ENCODE measurements around the gene SERTAD4. TPM values are rescaled to one million over a fixed set of nuclear protein-coding genes. Genes with fewer than 3 reads are reported as not detected.

SERTAD4 gene
- total and polyA plus RNA-seq, 4 donors: 1.9 to 7.8 (median 2.7) TPM

DNA sequence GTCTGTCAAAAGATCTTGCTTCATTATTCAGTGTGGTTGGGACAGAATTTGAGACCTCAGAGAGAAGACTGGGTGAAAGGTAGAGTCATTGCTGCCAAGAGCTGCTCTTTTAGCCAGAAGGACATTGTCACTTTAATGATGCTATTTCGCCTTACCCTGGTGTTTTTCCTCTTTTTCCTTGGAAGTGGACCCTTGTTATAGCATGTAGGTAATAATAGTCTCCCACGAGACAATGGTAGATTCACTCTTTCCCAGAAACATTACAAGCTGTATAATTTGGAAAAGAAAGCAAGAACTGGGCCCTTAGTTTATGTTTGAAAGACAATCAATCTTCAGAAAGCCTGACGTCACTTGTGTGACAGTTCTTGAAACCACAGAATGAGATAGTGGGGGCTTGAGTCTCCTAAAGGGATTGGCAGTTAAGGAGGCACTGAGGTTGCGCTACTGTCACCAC, 3.8 kb downstream of the SERTAD4 start:
- H3K4me1 ChIP-seq (ENCODE audit: control insufficient read depth in 5 of 5, insufficient read depth in 5 of 5, low read length in 5 of 5): peaks cover 8 to 59% (median 13%) of the 10 kb centered on the region in 5 donors
- H3K9ac ChIP-seq (ENCODE audit: insufficient read depth in 1 of 2, low read length in 2 of 2): no peak overlapping the region
- TF ChIP-seq, protein P1, sequence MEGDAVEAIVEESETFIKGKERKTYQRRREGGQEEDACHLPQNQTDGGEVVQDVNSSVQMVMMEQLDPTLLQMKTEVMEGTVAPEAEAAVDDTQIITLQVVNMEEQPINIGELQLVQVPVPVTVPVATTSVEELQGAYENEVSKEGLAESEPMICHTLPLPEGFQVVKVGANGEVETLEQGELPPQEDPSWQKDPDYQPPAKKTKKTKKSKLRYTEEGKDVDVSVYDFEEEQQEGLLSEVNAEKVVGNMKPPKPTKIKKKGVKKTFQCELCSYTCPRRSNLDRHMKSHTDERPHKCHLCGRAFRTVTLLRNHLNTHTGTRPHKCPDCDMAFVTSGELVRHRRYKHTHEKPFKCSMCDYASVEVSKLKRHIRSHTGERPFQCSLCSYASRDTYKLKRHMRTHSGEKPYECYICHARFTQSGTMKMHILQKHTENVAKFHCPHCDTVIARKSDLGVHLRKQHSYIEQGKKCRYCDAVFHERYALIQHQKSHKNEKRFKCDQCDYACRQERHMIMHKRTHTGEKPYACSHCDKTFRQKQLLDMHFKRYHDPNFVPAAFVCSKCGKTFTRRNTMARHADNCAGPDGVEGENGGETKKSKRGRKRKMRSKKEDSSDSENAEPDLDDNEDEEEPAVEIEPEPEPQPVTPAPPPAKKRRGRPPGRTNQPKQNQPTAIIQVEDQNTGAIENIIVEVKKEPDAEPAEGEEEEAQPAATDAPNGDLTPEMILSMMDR (IDR thresholded peaks at IDR 0.05; ENCODE audit: control extremely low read depth, extremely low read depth): no peak
- H3K27me3 ChIP-seq (ENCODE audit: control insufficient read depth in 3 of 3, insufficient read depth in 3 of 3, low read length in 2 of 3): peaks cover 0 to 32% (median 27%) of the 10 kb centered on the region in 3 donors
- WGBS, 2 donors: 70 to 71% methylated on average over 4 of the region's 4 CpGs
- H3K4me3 ChIP-seq: no peak overlapping the region
- peak in 2 of 3 donors; percentile 43 to 52 for DNase-seq
- no peaks in the 10 kb centered on the region for H3K9me3 ChIP-seq (ENCODE audit: control insufficient read depth in 4 of 4, insufficient read depth in 3 of 4, low read length in 3 of 4)
- ATAC-seq (ENCODE audit: insufficient read depth, low FRiP score): no peak
- H3K36me3 ChIP-seq (ENCODE audit: control insufficient read depth in 4 of 4, insufficient read depth in 4 of 4, low read length in 4 of 4): no peaks in the 10 kb centered on the region
- no peak overlapping the region for H3K27ac ChIP-seq (ENCODE audit: low read depth in 1 of 2, low read length in 1 of 2)

DNA sequence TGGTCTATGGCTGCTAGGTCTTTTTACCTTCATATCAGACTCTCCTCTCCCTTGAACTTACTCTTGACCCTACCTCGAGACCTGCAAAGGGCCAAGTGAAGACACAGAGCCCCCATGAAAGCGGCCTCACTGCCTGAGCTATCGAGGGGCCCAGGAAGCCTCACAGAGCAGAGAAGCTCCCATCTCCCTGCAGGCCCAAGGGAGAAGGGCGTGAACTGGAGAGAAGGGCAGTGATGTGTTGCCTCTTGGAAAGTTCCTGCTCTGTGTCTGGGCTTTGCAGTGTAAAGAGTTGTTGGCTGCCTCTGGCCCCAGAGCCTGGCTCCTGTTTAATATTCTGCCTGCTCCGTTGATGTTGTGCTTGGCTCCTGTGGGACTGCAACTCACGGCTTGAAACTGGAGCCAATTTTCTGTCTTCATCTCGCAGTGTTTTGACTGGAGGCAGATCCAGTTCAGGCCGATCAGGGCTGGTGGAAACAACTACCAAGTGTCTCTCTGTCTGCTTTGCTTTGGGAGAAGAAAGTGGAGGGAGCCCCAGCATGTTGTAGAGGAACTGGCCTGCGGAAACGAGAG, 4.3 kb downstream of the SERTAD4 start:
- no peak overlapping the region for H3K9ac ChIP-seq (ENCODE audit: insufficient read depth in 1 of 2, low read length in 2 of 2)
- H3K27me3 ChIP-seq (ENCODE audit: control insufficient read depth in 3 of 3, insufficient read depth in 3 of 3, low read length in 2 of 3): peaks cover 0 to 31% (median 22%) of the 10 kb centered on the region in 3 donors
- H3K4me1 ChIP-seq (ENCODE audit: control insufficient read depth in 5 of 5, insufficient read depth in 5 of 5, low read length in 5 of 5): peaks cover 6 to 59% (median 13%) of the 10 kb centered on the region in 5 donors
- WGBS, 2 donors: 45 to 49% methylated on average over 10 of the region's 10 CpGs
- no peak for ATAC-seq (ENCODE audit: insufficient read depth, low FRiP score)
- H3K9me3 ChIP-seq (ENCODE audit: control insufficient read depth in 4 of 4, insufficient read depth in 3 of 4, low read length in 3 of 4): no peaks in the 10 kb centered on the region
- no peak overlapping the region for H3K27ac ChIP-seq (ENCODE audit: low read depth in 1 of 2, low read length in 1 of 2)
- TF ChIP-seq, protein P1 (IDR thresholded peaks at IDR 0.05; ENCODE audit: control extremely low read depth, extremely low read depth): no peak
- H3K4me3 ChIP-seq: no peak overlapping the region
- DNase-seq: peak; percentile 81 to 96 (median 93)
- no peaks in the 10 kb centered on the region for H3K36me3 ChIP-seq (ENCODE audit: control insufficient read depth in 4 of 4, insufficient read depth in 4 of 4, low read length in 4 of 4)

DNA sequence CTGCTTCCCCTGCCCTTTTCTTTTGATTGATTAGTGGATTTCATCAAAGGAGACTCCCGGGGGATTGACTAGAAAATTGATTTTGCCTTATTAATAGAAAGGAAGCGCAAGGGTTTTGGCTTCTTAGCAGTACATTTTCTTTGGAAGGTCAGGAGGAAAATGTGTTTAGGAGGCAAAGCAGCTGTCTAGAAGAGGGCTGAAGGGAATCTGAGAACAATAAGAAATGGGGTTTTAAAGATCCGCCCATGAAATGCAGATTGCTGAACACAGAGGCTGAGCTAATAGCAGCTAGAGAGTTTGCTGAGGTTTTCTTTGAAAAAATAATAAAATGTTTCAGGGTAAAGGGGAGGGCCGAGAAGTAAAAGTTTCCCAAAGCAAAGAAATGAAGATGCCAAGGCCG, 4.9 kb downstream of the SERTAD4 start:
- H3K9me3 ChIP-seq (ENCODE audit: control insufficient read depth in 4 of 4, insufficient read depth in 3 of 4, low read length in 3 of 4): no peaks in the 10 kb centered on the region
- ATAC-seq (ENCODE audit: insufficient read depth, low FRiP score): no peak
- peak; percentile 44 to 93 (median 92) for DNase-seq
- H3K9ac ChIP-seq (ENCODE audit: insufficient read depth in 1 of 2, low read length in 2 of 2): no peak overlapping the region
- H3K4me3 ChIP-seq: no peak overlapping the region
- TF ChIP-seq, protein P1 (IDR thresholded peaks at IDR 0.05; ENCODE audit: control extremely low read depth, extremely low read depth): no peak
- H3K36me3 ChIP-seq (ENCODE audit: control insufficient read depth in 4 of 4, insufficient read depth in 4 of 4, low read length in 4 of 4): no peaks in the 10 kb centered on the region
- WGBS, 2 donors: 61 to 63% methylated on average over 5 of the region's 5 CpGs
- H3K27me3 ChIP-seq (ENCODE audit: control insufficient read depth in 3 of 3, insufficient read depth in 3 of 3, low read length in 2 of 3): peaks cover 0 to 33% (median 19%) of the 10 kb centered on the region in 3 donors
- no peak overlapping the region for H3K27ac ChIP-seq (ENCODE audit: low read depth in 1 of 2, low read length in 1 of 2)
- H3K4me1 ChIP-seq (ENCODE audit: control insufficient read depth in 5 of 5, insufficient read depth in 5 of 5, low read length in 5 of 5): peaks cover 4 to 59% (median 13%) of the 10 kb centered on the region in 5 donors
